ENCODE results near the gene SLC1A5. TPM values are rescaled to one million over a fixed set of nuclear protein-coding genes. Genes with fewer than 3 reads are reported as not detected.

Gene SLC1A5
- polyA plus RNA-seq, 3 donors = 34.6 to 64.9 (median 57.3) TPM

- Mint-ChIP-seq H3K4me1 (peaks cover 32% of the 10 kb centered on the region), H3K27ac (peak overlapping the region; percentile 2 to 87 (median 65)), H3K36me3 (peaks cover 3 to 14% of the 10 kb centered on the region in 2 donors), H3K4me3 (no peak overlapping the region), H3K27me3 (ENCODE audit: low read depth in 3 of 3) (no peaks in the 10 kb centered on the region), H3K9me3 (peaks cover 0 to 4% (median 2%) of the 10 kb centered on the region in 7 donors)
- no peak overlapping the region for H2AFZ ChIP-seq (ENCODE audit: insufficient read depth, low read depth, low read length, poor library complexity, severe bottlenecking)
- no peaks in the 10 kb centered on the region for H3K79me2 ChIP-seq (ENCODE audit: insufficient read depth, low read length)
- H3K9ac ChIP-seq (ENCODE audit: insufficient read depth, low read length, poor library complexity, severe bottlenecking) = no peak overlapping the region
- H3K4me1 ChIP-seq (ENCODE audit: control insufficient read depth in 1 of 2, insufficient read depth in 2 of 2, low read length in 2 of 2) = peaks cover 28 to 35% of the 10 kb centered on the region in 2 donors
- H3K27me3 ChIP-seq (ENCODE audit: control insufficient read depth in 2 of 2, insufficient read depth in 2 of 2, low read length in 2 of 2) = no peaks in the 10 kb centered on the region
- intact Hi-C loops (cut with micrococcal nuclease) = loop anchor here in 1 of 2 donors (5.0 kb wide), 1 partner anchor 83 kb away; no protein-coding TSS in a partner anchor
- H3K27ac ChIP-seq (ENCODE audit: low read depth in 1 of 2, low read length in 2 of 2) = peak overlapping the region; percentile 6 to 8
- no peak overlapping the region for H3K4me3 ChIP-seq (replicated peaks in 1 of 3; ENCODE audit: low read depth in 2 of 3, low read length in 3 of 3)
- H4K20me1 ChIP-seq (ENCODE audit: insufficient read depth, low read length) = peaks cover 7% of the 10 kb centered on the region
- no peaks in the 10 kb centered on the region for H3K36me3 ChIP-seq (replicated peaks in 1 of 2; ENCODE audit: control insufficient read depth in 1 of 2, insufficient read depth in 2 of 2, low read length in 2 of 2)
- DNase-seq = peak in 2 of 3 donors; percentile 25 to 42
- no peak overlapping the region for H3K4me2 ChIP-seq (replicated peaks; ENCODE audit: extremely low read depth, low read length, poor library complexity, severe bottlenecking)
- H3K9me3 ChIP-seq (replicated peaks in 1 of 2; ENCODE audit: control insufficient read depth in 1 of 2, insufficient read depth in 1 of 2, low read length in 2 of 2) = no peaks in the 10 kb centered on the region
- TF ChIP-seq, protein P1, sequence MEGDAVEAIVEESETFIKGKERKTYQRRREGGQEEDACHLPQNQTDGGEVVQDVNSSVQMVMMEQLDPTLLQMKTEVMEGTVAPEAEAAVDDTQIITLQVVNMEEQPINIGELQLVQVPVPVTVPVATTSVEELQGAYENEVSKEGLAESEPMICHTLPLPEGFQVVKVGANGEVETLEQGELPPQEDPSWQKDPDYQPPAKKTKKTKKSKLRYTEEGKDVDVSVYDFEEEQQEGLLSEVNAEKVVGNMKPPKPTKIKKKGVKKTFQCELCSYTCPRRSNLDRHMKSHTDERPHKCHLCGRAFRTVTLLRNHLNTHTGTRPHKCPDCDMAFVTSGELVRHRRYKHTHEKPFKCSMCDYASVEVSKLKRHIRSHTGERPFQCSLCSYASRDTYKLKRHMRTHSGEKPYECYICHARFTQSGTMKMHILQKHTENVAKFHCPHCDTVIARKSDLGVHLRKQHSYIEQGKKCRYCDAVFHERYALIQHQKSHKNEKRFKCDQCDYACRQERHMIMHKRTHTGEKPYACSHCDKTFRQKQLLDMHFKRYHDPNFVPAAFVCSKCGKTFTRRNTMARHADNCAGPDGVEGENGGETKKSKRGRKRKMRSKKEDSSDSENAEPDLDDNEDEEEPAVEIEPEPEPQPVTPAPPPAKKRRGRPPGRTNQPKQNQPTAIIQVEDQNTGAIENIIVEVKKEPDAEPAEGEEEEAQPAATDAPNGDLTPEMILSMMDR (IDR thresholded peaks at IDR 0.05) = no peak
- no CpG with 5 or more reads among the region's 6 CpGs for WGBS (ENCODE audit: insufficient coverage)
These were observed 29.2 kb downstream of the SLC1A5 start for GRCh38 chr19:46759206-46759605.

DNA sequence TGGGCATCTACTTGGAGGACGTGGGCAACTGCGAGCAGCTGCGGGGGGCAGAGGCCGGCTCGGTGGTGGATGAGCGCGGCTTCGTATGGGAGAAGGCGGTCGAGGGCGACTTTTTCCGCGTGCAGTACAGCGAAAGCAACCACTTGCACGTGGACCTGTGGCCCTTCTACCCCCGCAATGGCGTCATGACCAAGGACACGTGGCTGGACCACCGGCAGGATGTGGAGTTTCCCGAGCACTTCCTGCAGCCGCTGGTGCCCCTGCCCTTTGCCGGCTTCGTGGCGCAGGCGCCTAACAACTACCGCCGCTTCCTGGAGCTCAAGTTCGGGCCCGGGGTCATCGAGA lies 31.9 kb downstream of the SLC1A5 start:
- Mint-ChIP-seq H3K4me3 (no peak overlapping the region), H3K4me1 (peaks cover 35% of the 10 kb centered on the region), H3K27me3 (ENCODE audit: low read depth in 3 of 3) (peaks cover 0 to 4% (median 4%) of the 10 kb centered on the region in 3 donors), H3K9me3 (peaks cover 0 to 4% (median 2%) of the 10 kb centered on the region in 7 donors), H3K36me3 (peaks cover 10 to 23% of the 10 kb centered on the region in 2 donors), H3K27ac (no peak overlapping the region)
- no peak for DNase-seq
- Histone ChIP-seq H3K9me3 (replicated peaks in 1 of 2; ENCODE audit: control insufficient read depth in 1 of 2, insufficient read depth in 1 of 2, low read length in 2 of 2) (no peaks in the 10 kb centered on the region), H3K36me3 (replicated peaks in 1 of 2; ENCODE audit: control insufficient read depth in 1 of 2, insufficient read depth in 2 of 2, low read length in 2 of 2) (no peaks in the 10 kb centered on the region), H3K4me3 (replicated peaks in 1 of 3; ENCODE audit: low read depth in 2 of 3, low read length in 3 of 3) (no peak overlapping the region), H2AFZ (ENCODE audit: insufficient read depth, low read depth, low read length, poor library complexity, severe bottlenecking) (no peak overlapping the region), H3K79me2 (ENCODE audit: insufficient read depth, low read length) (no peaks in the 10 kb centered on the region), H3K4me2 (replicated peaks; ENCODE audit: extremely low read depth, low read length, poor library complexity, severe bottlenecking) (no peak overlapping the region), H3K27me3 (ENCODE audit: control insufficient read depth in 2 of 2, insufficient read depth in 2 of 2, low read length in 2 of 2) (no peaks in the 10 kb centered on the region), H3K9ac (ENCODE audit: insufficient read depth, low read length, poor library complexity, severe bottlenecking) (no peak overlapping the region), H3K27ac (ENCODE audit: low read depth in 1 of 2, low read length in 2 of 2) (no peak overlapping the region), H3K4me1 (ENCODE audit: control insufficient read depth in 1 of 2, insufficient read depth in 2 of 2, low read length in 2 of 2) (peaks cover 28 to 35% of the 10 kb centered on the region in 2 donors), H4K20me1 (ENCODE audit: insufficient read depth, low read length) (peaks cover 7% of the 10 kb centered on the region)
- intact Hi-C loops (cut with micrococcal nuclease) = loop anchor here in 1 of 2 donors (5.0 kb wide), 1 partner anchor 86 kb away; no protein-coding TSS in a partner anchor
- 67% methylated on average over 23 of the region's 30 CpGs for WGBS (ENCODE audit: insufficient coverage)
- TF ChIP-seq, protein P1 (IDR thresholded peaks at IDR 0.05) = no peak

All from CD14-positive monocyte (primary cell).